Gastroesophageal sphincter (tissue), 3 donors: Measurements from ENCODE around the gene PSAPL1.

Experiments
- POLR2A ChIP-seq, 2 donors: fragments of 450-650 bp; IDR thresholded peaks; one replicate each; pipeline ENCODE4 v1.6.1; 2017; ENCODE audit warnings: antibody characterized with exemption in 2 of 2, mild to moderate bottlenecking in 2 of 2, moderate library complexity in 1 of 2
- TF ChIP-seq, protein P1 (sequence below), 4 experiments: fragments of 200-600 bp in 2 of 4; fragments of 450-650 bp in 2 of 4; sonication (generic) in 1 of 4; IDR thresholded peaks; one replicate each; pipeline ENCODE4 v1.5.1; 2017 to 2019; ENCODE audit warnings: antibody characterized with exemption in 4 of 4, mild to moderate bottlenecking in 2 of 4, moderate library complexity in 2 of 4

DNA sequence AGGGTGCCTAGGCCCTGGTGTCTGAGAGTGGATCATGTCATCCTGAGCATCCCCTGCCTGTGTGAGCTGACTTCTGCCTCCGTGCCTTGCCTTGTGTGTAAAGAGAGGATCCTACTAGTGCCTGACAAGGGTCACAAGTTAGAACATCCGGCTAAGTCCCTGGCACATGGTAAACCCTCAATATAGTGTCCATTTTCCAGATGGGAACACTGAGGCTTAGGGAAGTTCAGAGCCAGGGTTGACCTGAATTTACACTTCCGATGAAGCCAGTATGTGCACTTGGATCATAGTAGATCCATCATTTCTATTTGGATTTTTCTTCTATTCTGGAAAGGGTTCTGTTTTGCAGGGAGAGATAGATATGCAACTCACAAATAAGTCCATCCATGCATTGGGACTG, 12.5 kb upstream of the PSAPL1 start:
- TF ChIP-seq, protein P1, sequence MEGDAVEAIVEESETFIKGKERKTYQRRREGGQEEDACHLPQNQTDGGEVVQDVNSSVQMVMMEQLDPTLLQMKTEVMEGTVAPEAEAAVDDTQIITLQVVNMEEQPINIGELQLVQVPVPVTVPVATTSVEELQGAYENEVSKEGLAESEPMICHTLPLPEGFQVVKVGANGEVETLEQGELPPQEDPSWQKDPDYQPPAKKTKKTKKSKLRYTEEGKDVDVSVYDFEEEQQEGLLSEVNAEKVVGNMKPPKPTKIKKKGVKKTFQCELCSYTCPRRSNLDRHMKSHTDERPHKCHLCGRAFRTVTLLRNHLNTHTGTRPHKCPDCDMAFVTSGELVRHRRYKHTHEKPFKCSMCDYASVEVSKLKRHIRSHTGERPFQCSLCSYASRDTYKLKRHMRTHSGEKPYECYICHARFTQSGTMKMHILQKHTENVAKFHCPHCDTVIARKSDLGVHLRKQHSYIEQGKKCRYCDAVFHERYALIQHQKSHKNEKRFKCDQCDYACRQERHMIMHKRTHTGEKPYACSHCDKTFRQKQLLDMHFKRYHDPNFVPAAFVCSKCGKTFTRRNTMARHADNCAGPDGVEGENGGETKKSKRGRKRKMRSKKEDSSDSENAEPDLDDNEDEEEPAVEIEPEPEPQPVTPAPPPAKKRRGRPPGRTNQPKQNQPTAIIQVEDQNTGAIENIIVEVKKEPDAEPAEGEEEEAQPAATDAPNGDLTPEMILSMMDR (IDR thresholded peaks at IDR 0.05), result no peak
- TF ChIP-seq POLR2A (IDR thresholded peaks at IDR 0.05), result no peak
